H1 (cell line): ENCODE results near the gene NBPF6. TPM values are rescaled to one million over a fixed set of nuclear protein-coding genes. Genes with fewer than 3 reads are reported as not detected.

Source experiments
- EP300 ChIP-seq, 2 experiments: IDR thresholded peaks; 1 replicate in 1 of 2; 2 replicates in 1 of 2; pipeline ENCODE4 v1.6.1; 2011 to 2012; ENCODE audit warnings: low read depth in 2 of 2, low read length in 2 of 2, mild to moderate bottlenecking in 2 of 2, borderline replicate concordance in 1 of 2, inconsistent platforms in 1 of 2, moderate library complexity in 1 of 2
- POLR2A ChIP-seq, 2 experiments: IDR thresholded peaks; 1 replicate in 1 of 2; 2 replicates in 1 of 2; pipeline ENCODE4 v1.6.1; 2011; ENCODE audit warnings: low read depth in 2 of 2, low read length in 2 of 2, mild to moderate bottlenecking in 2 of 2; ENCODE audit errors: control extremely low read depth in 1 of 2
- RNF2 ChIP-seq: fragments of 200-900, 300-1000 bp; sonication (generic); IDR thresholded peaks from 2 replicates; pipeline ENCODE4 v1.7.1; 2016; ENCODE audit warnings: borderline replicate concordance, low read depth, mild to moderate bottlenecking, antibody characterized with exemption, low read length; ENCODE audit not compliant: poor library complexity, severe bottlenecking; ENCODE audit errors: missing control alignments
- SP4 ChIP-seq: IDR thresholded peaks from 2 replicates; pipeline ENCODE4 v1.6.1; 2012; ENCODE audit warnings: low read length, inconsistent platforms
- polyA plus RNA-seq, 7 experiments: library from polyadenylated mRNA; depleted of rRNA in 3 of 7; stranded (reverse) in 5 of 7; unstranded in 2 of 7; fragments of >200 nt in 5 of 7; fragments of 200-250 nt in 2 of 7; gene quantifications; 1 replicate in 5 of 7; 2 replicates in 1 of 7; 4 replicates in 1 of 7; pipeline versions ENCODE4 v1.2.1 to v1.2.3, GENCODE V29; 2011 to 2013; ENCODE audit warnings: missing spikeins in 2 of 7, mixed read lengths in 2 of 7
- total RNA-seq: library from RNA; stranded (reverse); fragmentation: NEBNext Ultra II Directional; extraction: Animal tissue kit (Norgen Biotek cat#: 25700); gene quantifications from 2 replicates; pipeline ENCODE4 v1.2.1, GENCODE V29; 2021
- TF ChIP-seq, protein P1 (sequence below): IDR thresholded peaks from 2 replicates; pipeline ENCODE4 v1.6.1; 2011; ENCODE audit warnings: low read depth, mild to moderate bottlenecking, low read length; ENCODE audit not compliant: insufficient read depth

The NBPF6 gene
- total and polyA plus RNA-seq, 2 of the 8 experiments (the other 6 are each of a cell fraction or from before 2014, with no cell fraction given): not detected

DNA sequence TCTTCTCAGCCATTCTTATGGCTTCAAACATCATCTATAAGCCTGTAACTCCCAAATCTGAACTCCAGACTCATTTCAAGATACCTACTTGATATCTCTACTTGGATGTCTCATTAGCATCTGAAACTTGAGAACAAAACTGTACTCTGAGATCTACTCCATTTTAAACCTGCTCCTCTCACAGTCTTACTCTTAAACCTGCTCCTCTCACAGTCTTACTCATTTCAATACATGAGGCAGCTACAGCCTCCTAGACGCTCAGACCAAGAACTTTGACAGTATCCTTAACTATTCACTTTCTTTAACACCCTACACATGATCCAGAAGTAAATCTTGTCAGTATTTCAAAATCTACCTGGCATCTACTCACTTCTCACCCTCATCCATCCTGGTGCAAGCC is 54.3 kb downstream of the NBPF6 start (continued):
- TF ChIP-seq EP300 (IDR thresholded peaks at IDR 0.05; ENCODE audit: borderline replicate concordance in 1 of 2, low read depth in 2 of 2, low read length in 2 of 2): no peak
- TF ChIP-seq POLR2A (IDR thresholded peaks at IDR 0.05; ENCODE audit: control extremely low read depth in 1 of 2, low read depth in 2 of 2, low read length in 2 of 2): no peak
- TF ChIP-seq, protein P1, sequence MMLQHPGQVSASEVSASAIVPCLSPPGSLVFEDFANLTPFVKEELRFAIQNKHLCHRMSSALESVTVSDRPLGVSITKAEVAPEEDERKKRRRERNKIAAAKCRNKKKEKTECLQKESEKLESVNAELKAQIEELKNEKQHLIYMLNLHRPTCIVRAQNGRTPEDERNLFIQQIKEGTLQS: no peak
- TF ChIP-seq SP4: no peak
- no peak for TF ChIP-seq RNF2
